GM19025 (cell line): ENCODE data around the gene FADS3.

ENCODE experiments used
- ATAC-seq: cut with Tn5 transposase; IDR thresholded peaks from one replicate; pipeline ENCODE4 v1.9.1; 2021; ENCODE audit warnings: mild to moderate bottlenecking, low read depth, moderate library complexity; ENCODE audit not compliant: unreplicated experiment

The FADS3 gene

DNA sequence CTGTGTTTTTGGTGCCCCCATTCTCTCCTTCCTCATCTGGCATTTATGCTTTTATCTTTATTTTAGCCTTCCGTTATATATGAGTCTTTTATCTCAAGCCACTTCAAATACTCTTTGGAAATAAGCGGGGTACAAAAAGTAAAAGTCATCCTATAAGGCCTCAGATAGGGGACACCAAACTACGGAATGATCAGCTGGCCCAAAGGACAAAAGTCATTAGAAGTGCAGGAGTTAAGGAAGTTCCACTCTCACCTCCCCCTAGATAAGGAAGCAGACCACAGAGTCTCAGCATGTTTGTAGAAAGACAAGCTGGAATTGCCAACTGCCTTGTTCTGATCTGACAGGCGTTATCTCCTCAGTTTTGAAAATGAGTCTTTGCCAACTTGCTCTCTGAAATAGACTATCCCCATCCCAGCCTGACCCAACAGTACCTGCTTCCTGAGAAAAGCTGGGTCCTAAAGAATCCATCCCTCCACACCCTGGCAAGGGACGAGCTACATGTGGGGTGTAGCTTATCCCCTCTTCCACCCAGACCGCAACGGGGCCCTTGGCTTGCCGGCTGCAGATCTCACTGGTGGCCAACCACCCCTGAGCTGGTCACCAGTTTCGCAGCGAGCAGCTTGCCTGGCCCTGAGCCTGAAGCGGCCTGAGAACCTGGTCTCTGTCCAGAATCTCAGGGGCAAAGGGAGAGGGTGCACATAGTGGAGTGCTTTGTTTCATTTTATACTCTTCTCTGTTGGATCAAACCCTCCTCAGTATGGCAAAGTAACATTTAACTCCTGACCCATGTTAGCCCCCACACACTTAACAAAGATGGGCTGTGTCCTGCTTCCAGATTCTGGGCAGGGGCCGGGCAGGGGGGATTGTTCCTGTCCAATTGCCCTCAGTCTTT lies 49.5 kb downstream of the FADS3 start:
- no peak for ATAC-seq

DNA sequence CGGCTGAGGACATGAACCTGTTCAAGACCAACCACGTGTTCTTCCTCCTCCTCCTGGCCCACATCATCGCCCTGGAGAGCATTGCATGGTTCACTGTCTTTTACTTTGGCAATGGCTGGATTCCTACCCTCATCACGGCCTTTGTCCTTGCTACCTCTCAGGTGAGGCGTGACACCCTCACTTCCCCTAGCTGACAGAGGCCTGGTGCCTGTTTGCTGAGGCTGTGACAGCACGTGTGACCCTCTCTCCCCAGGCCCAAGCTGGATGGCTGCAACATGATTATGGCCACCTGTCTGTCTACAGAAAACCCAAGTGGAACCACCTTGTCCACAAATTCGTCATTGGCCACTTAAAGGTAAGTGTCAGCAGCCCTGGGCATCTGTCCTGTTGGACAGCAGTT lies 51.0 kb downstream of the FADS3 start:
- no peak for ATAC-seq

DNA sequence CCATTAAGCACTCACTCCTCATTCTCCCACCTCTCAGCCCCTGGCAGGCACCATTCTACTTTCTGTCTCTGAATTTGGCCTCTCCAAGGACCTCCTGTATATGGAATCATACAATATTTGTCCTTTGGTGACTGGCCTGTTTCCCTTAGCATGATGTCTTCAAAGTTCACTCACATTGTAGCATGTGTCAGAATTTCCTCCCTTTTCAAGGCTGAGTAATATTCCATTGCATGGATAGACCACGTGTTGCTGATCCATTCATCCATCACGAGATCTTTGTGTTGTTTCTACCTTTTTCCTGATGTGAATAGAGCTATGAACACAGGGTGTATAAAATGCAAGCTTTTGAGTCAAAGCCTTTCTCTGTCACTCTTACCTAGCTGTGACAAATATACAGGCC lies 51.6 kb downstream of the FADS3 start:
- ATAC-seq: no peak

DNA sequence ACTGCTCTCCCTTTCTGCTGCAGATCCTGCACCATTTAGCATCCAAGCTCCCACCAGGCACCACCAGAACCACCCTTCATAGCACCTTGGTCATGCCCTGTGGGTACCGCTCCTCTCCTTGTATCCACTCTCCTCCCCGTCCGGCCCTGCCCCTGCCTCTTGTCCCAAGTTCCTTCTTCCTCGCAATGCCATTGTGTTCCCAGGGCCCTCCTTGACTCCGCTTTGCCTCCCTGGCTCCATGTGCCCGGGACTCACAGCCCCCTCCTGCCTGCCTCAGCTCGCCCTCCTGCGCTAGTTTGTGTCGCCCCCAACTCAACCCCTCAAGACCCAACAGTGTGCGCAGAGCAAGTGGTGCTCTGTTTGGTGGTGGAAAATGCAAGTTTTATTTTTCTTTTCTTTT lies 52.4 kb downstream of the FADS3 start:
- ATAC-seq: no peak

GRCh38 chr11:61838501-61838900 lies 52.8 kb downstream of the FADS3 start:
- ATAC-seq: no peak

DNA sequence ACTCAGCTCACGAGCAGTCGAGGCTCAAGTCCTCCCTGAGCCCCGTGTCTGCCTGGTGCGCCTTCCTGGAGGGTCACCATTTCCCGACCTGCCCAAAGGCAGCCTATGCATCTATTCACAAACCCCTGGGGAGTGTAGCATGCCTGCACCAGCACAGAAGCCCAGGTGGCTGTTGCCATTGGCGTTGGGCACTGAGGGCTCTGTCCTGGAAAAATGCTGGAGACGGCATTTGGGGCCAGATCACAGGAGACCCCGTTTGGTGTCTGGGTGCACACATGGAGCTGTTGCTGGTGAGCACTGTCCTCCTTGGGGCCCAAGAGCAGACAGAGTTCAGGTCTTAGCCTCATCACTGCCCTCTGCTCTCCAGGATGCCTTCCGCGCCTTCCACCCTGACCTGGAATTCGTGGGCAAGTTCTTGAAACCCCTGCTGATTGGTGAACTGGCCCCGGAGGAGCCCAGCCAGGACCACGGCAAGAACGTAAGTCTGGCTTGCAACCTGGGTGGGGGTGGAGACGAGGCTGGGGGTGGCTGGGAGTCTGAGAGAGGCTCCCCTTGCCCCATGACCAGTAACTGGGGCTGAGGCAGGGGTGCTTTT lies 53.8 kb downstream of the FADS3 start:
- ATAC-seq: no peak

DNA sequence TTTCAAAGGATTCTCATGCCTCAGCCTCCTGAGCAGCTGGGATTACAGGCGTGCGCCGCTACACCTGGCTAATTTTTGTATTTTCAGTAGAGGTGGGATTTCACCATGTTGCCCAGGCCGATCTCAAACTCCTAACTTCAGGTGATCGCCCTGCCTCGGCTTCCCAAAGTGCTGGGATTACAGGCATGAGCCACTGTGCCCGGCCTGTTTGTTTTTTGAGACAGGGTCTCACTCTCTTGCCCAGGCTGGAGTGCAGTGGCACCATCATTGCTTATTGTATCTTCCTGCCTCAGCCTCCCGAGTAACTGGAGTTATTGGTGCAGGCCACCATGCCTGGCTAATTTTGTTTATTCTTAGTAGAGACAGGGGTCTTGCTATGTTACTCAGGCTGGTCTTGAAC lies 55.2 kb downstream of the FADS3 start:
- no peak for ATAC-seq

DNA sequence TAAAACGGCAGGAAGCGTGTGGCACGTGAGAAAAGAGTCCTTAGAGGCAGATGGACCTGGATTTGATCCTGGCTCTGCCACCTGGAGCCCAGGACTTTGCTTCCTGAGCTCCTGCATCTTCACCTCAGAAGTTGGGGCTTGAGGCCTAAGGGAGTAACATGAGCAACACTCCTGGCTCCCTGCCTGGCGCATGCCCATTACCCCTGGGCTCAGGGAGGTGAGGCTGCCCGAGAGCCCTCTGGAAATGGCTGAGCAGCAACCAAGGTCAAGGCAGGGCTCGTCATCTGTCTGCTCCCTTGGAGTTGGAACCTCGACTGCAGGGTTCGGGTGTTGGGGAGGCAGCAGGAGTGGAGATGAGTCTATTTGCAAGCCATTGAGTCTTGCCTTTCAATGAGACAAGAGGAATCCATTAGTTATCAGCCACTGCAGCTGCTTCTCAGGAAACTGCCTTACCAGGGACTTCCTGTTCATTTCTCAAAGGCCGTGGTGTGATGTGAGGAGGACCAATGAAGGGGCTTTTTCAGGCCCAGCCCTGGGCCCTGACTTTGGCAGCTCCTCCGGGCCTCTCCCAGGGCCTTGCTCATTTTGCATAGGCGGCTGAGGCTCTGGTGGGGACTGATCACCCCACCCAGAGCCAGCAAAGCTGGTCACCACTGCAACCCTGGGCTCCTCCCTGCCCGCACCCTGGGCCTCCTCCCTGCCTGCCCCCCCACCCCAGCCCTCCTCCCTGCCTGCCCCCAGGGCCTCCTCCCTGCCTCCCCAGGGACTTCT lies 56.9 kb downstream of the FADS3 start:
- ATAC-seq: peak; percentile 92

GRCh38 chr11:61833926-61834277 lies 57.4 kb downstream of the FADS3 start:
- ATAC-seq: no peak

- no peak for ATAC-seq
Measured at GRCh38 chr11:61833471-61833870, 57.9 kb downstream of the FADS3 start.

- no peak for ATAC-seq
Measured at GRCh38 chr11:61832754-61833153, 58.6 kb downstream of the FADS3 start.

GRCh38 chr11:61832207-61832606 lies 59.1 kb downstream of the FADS3 start:
- no peak for ATAC-seq

DNA sequence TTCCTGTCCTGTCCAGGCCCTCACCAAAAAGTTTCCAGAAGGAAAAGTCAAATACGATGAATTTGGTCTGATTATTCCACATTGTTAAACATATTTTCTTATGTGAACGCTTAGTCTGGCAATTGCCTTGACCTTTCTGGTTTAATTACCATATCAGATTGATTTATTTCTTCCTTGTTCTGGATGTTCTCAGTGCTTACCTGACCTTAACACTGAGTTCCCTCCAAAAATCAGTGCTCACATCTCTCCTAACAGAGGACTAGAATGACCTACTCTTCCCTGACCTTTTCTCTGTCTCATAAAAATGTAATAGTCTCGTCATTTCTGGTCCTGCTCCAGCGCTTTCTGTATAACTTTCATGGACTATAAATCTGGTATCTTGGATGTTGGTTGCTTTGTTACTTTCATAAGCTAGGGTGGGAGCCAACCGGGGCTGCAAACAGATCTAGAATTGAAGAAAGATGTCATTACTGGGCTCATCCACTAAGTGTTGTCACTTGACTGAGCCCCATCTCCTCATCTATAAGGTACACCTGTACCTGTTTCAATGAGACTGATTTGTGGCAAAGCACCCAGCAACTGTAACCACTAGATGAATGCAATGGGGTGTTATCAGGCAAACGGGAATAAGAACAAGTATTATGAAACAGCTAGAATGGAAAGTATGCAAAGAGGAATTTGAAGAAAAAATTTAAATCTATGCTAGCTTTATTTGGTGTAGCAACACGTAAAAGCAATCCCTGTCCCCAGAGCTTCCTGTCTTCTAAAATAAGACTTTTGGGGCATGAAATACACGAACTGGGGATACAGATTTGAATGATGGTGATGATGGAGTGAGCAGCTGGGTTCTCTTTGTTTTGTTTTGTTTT lies 60.9 kb downstream of the FADS3 start:
- ATAC-seq: no peak

- no peak for ATAC-seq
Measured at GRCh38 chr11:61829806-61830205, 61.5 kb downstream of the FADS3 start.

DNA sequence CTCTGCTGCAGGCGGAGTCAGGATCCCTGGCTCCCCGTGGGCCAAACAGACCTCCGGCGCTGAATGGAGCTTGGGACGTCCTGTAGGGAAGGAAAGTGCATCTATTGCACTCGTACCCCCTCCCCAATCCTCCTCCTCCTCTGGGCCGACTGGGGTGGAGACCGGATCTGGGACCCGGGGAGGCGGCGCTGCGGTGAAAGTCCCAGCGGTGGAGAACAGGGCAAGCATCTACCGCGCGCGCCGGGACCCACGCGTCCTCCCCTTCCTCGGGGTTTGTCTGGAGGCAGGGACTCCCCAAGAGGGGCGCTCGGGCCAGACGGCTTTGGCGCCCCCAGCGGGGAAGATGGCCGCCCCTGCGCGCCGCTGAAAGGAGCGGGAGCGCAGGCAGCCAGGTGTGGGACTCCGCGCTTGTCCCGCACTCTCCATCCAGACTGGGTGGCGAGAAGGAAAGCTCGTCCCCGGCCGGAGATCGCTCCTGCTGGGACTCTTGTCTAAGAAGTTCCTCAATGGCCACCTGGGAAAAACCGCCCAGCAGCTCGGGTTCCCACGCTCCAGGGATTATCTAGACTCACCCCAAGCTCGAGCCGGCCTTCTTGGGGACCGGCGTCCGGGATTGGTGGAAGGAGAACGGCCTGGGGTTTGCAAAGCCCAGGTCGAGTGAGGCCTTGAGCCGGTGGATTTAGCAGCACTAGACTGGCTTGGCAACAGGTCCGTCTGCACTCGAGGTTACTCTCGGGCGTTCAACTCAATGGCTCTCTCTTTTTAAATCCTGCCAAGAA lies 62.5 kb downstream of the FADS3 start:
- no peak for ATAC-seq

GRCh38 chr11:61828379-61828628 lies 63.0 kb downstream of the FADS3 start:
- no peak for ATAC-seq

- ATAC-seq: peak; percentile 64
Measured at GRCh38 chr11:61827571-61828378, 63.6 kb downstream of the FADS3 start, which contains the start of gene FADS2. Gene FADS2 (plus strand): TSS chr11:61828300. CDS start chr11:61828391, 91 bp downstream.

- peak; percentile 1 for ATAC-seq
Measured at GRCh38 chr11:61826930-61827570, 64.3 kb downstream of the FADS3 start.
